ENCODE measurements around the gene HTT-AS.

The HTT-AS gene

DNA sequence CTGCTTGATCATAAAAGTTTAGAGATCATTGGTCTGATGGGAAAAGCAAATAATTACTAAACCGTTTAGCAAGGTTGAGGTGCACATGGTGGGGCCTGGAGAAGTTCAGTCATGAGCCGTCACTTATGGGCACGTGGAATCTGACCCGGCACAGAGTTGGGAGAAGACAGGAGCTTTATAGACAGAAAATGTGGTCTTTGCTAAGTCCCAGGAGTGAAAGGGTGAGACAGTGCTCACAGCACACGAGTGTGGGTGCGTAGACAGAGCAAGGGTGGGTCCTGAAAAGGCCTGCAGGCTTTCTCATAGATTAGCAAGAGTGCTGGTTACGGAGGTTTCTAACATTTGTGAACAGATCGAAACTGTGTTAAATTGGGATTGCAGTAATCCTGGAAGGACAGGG, 44.0 kb upstream of the HTT-AS start:
- Histone ChIP-seq H3K4me3 (ENCODE audit: low read length) (no peak overlapping the region), H3K4me2 (ENCODE audit: low read depth, low read length) (no peak overlapping the region), H3K9me2 (replicated peaks; ENCODE audit: insufficient read depth, low read length) (no peaks in the 10 kb centered on the region), H3K36me3 (replicated peaks; ENCODE audit: insufficient read depth, low read length) (no peaks in the 10 kb centered on the region; the same call in none of the 2 replicates), H3K79me2 (ENCODE audit: low read length) (no peaks in the 10 kb centered on the region), H3K4me1 (ENCODE audit: low read length) (no peaks in the 10 kb centered on the region), H3K9me3 (replicated peaks; ENCODE audit: insufficient read depth, low read length) (no peaks in the 10 kb centered on the region), H4K20me1 (ENCODE audit: insufficient read depth, low read length) (no peaks in the 10 kb centered on the region), H3F3A (ENCODE audit: insufficient read depth, low read length) (no peaks in the 10 kb centered on the region), H3K9ac (ENCODE audit: low read length) (no peak overlapping the region), H3K27me3 (replicated peaks; ENCODE audit: insufficient read depth, low read length) (no peaks in the 10 kb centered on the region), H2AFZ (ENCODE audit: low read length) (no peak overlapping the region), H3K27ac (ENCODE audit: low read length) (no peak overlapping the region)
- TF ChIP-seq, protein P1, sequence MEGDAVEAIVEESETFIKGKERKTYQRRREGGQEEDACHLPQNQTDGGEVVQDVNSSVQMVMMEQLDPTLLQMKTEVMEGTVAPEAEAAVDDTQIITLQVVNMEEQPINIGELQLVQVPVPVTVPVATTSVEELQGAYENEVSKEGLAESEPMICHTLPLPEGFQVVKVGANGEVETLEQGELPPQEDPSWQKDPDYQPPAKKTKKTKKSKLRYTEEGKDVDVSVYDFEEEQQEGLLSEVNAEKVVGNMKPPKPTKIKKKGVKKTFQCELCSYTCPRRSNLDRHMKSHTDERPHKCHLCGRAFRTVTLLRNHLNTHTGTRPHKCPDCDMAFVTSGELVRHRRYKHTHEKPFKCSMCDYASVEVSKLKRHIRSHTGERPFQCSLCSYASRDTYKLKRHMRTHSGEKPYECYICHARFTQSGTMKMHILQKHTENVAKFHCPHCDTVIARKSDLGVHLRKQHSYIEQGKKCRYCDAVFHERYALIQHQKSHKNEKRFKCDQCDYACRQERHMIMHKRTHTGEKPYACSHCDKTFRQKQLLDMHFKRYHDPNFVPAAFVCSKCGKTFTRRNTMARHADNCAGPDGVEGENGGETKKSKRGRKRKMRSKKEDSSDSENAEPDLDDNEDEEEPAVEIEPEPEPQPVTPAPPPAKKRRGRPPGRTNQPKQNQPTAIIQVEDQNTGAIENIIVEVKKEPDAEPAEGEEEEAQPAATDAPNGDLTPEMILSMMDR (IDR thresholded peaks at IDR 0.05; ENCODE audit: low read length) = no peak
- TF ChIP-seq EZH2 (optimal IDR thresholded peaks at IDR 0.05; ENCODE audit: low read depth, low read length) (no peak), EZH2phosphoT487 (IDR thresholded peaks at IDR 0.05; ENCODE audit: low read length) (no peak)
- DNase-seq = no peak

- Histone ChIP-seq H3F3A (ENCODE audit: insufficient read depth, low read length) (no peaks in the 10 kb centered on the region), H3K9ac (ENCODE audit: low read length) (no peak overlapping the region), H2AFZ (ENCODE audit: low read length) (no peak overlapping the region), H4K20me1 (ENCODE audit: insufficient read depth, low read length) (no peaks in the 10 kb centered on the region), H3K9me3 (replicated peaks; ENCODE audit: insufficient read depth, low read length) (no peaks in the 10 kb centered on the region), H3K79me2 (ENCODE audit: low read length) (no peaks in the 10 kb centered on the region), H3K4me1 (ENCODE audit: low read length) (no peaks in the 10 kb centered on the region), H3K9me2 (replicated peaks; ENCODE audit: insufficient read depth, low read length) (no peaks in the 10 kb centered on the region), H3K4me2 (ENCODE audit: low read depth, low read length) (no peak overlapping the region), H3K27me3 (replicated peaks; ENCODE audit: insufficient read depth, low read length) (no peaks in the 10 kb centered on the region), H3K4me3 (ENCODE audit: low read length) (no peak overlapping the region), H3K36me3 (replicated peaks; ENCODE audit: insufficient read depth, low read length) (no peaks in the 10 kb centered on the region; the same call in none of the 2 replicates), H3K27ac (ENCODE audit: low read length) (no peak overlapping the region)
- no peak for DNase-seq
- TF ChIP-seq, protein P1 (IDR thresholded peaks at IDR 0.05; ENCODE audit: low read length) = no peak
- no peak for TF ChIP-seq EZH2phosphoT487 (IDR thresholded peaks at IDR 0.05; ENCODE audit: low read length)
- no peak for TF ChIP-seq EZH2 (optimal IDR thresholded peaks at IDR 0.05; ENCODE audit: low read depth, low read length)
These were observed 42.6 kb upstream of the HTT-AS start for GRCh38 chr4:3116955-3117354.

- Histone ChIP-seq H2AFZ (ENCODE audit: low read length) (no peak overlapping the region), H4K20me1 (ENCODE audit: insufficient read depth, low read length) (no peaks in the 10 kb centered on the region), H3K9ac (ENCODE audit: low read length) (no peak overlapping the region), H3F3A (ENCODE audit: insufficient read depth, low read length) (no peaks in the 10 kb centered on the region), H3K9me3 (replicated peaks; ENCODE audit: insufficient read depth, low read length) (no peaks in the 10 kb centered on the region), H3K4me1 (ENCODE audit: low read length) (no peaks in the 10 kb centered on the region), H3K27ac (ENCODE audit: low read length) (no peak overlapping the region), H3K4me2 (ENCODE audit: low read depth, low read length) (no peak overlapping the region), H3K27me3 (replicated peaks; ENCODE audit: insufficient read depth, low read length) (no peaks in the 10 kb centered on the region), H3K79me2 (ENCODE audit: low read length) (no peaks in the 10 kb centered on the region), H3K9me2 (replicated peaks; ENCODE audit: insufficient read depth, low read length) (no peaks in the 10 kb centered on the region), H3K36me3 (replicated peaks; ENCODE audit: insufficient read depth, low read length) (no peaks in the 10 kb centered on the region; the same call in 1 of the 2 replicates), H3K4me3 (ENCODE audit: low read length) (no peak overlapping the region)
- DNase-seq = no peak
- TF ChIP-seq EZH2phosphoT487 (IDR thresholded peaks at IDR 0.05; ENCODE audit: low read length) (no peak), EZH2 (optimal IDR thresholded peaks at IDR 0.05; ENCODE audit: low read depth, low read length) (no peak)
- TF ChIP-seq, protein P1 (IDR thresholded peaks at IDR 0.05; ENCODE audit: low read length) = no peak
These were observed 41.4 kb upstream of the HTT-AS start for GRCh38 chr4:3115637-3116270.

Data from MM.1S (cell line).